ENCODE results near the gene SCIMP. TPM values are rescaled to one million over a fixed set of nuclear protein-coding genes. Genes with fewer than 3 reads are reported as not detected.

The SCIMP gene
- polyA plus RNA-seq, 1 of the 3 experiments (the other 2 are of a cell fraction), result not detected

DNA sequence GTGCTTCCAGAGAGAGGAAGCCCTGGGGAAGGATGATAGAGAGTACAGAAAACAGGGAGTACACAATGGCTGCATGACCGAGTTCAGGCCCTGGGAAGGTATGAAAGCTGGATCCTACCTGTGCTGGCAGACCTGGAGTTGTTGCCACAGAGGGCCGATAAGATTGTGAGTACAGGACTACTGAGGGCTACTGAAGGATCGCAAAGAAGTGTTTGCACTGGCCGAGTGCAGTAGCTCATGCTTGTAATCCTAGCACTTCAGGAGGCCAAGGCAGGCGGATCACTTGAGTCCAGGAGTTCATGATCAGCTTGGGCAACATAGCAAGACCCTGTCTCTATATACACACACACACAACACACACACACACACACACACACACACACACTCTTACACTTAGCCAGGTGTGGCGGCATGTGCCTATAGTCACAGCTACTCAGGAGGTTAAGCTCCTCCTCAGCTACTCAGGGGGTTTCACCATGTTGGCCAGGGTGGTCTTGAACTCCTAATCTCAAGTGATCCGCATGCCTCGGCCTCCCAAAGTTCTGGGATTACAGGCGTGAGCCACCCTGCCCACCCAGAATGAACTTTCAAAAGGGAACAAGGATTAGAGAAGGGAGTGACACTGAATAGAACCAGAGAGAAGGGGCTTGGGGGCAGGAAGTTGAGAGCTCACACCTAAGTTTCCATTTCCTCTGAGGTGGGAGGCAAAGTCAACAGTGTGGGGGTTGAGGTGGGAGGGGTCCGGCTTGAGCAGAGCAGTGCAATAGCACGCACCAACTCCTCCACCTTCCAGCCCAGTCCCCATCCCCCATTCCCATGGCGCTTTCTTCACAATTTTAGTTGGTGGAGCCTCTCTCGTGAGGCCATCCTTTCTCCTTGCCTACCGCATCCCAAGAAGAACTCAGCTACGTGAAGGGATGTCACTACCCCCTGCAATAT lies 7.5 kb downstream of the SCIMP start:
- Histone ChIP-seq H3K4me3 (ENCODE audit: low read depth in 2 of 2, low read length in 1 of 2) (no peak overlapping the region), H4K20me1 (ENCODE audit: insufficient read depth) (no peaks in the 10 kb centered on the region), H2AFZ (ENCODE audit: low read depth) (no peak overlapping the region), H3K79me2 (ENCODE audit: insufficient read depth) (no peaks in the 10 kb centered on the region), H3K36me3 (replicated peaks in 1 of 2; ENCODE audit: control insufficient read depth in 1 of 2, insufficient read depth in 2 of 2, low read length in 1 of 2) (no peaks in the 10 kb centered on the region), H3K9me2 (no peaks in the 10 kb centered on the region), H3K4me2 (no peak overlapping the region), H3K9ac (no peak overlapping the region), H3K9me3 (no peaks in the 10 kb centered on the region), H3F3A (replicated peaks; ENCODE audit: insufficient read depth) (no peaks in the 10 kb centered on the region), H3K27me3 (ENCODE audit: insufficient read depth) (no peaks in the 10 kb centered on the region), H3K4me1 (ENCODE audit: control insufficient read depth in 1 of 2, insufficient read depth in 2 of 2, low read depth in 1 of 2, low read length in 1 of 2) (no peaks in the 10 kb centered on the region), H3K27ac (ENCODE audit: low read depth in 2 of 2, low read length in 1 of 2) (no peak overlapping the region)
- 93% methylated on average over 15 of the region's 15 CpGs for WGBS (ENCODE audit: low lambda C conversion rate)
- POLR2A ChIA-PET, result no interaction called here
- CTCF ChIA-PET, result no interaction called here
- no peak for DNase-seq
- TF ChIP-seq, protein P1, sequence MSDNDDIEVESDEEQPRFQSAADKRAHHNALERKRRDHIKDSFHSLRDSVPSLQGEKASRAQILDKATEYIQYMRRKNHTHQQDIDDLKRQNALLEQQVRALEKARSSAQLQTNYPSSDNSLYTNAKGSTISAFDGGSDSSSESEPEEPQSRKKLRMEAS (IDR thresholded peaks at IDR 0.05; ENCODE audit: low read depth), result no peak
- TF ChIP-seq GABPA (IDR thresholded peaks at IDR 0.05; ENCODE audit: low read depth) (no peak), FOXJ3 (CRISPR knock-in tag; IDR thresholded peaks at IDR 0.05) (no peak), JUND (IDR thresholded peaks at IDR 0.05) (no peak), EZH2phosphoT487 (IDR thresholded peaks at IDR 0.05; ENCODE audit: borderline replicate concordance, low read depth) (no peak), EP300 (IDR thresholded peaks at IDR 0.05; ENCODE audit: borderline replicate concordance in 1 of 2, low read depth in 1 of 2, low read length in 1 of 2) (no peak), ELF1 (IDR thresholded peaks at IDR 0.05) (no peak), TCF12 (IDR thresholded peaks at IDR 0.05) (no peak), POLR2AphosphoS5 (IDR thresholded peaks at IDR 0.05; ENCODE audit: low read depth, low read length) (no peak), MXI1 (IDR thresholded peaks at IDR 0.05; ENCODE audit: low read depth, low read length) (no peak), YY1 (IDR thresholded peaks at IDR 0.05; ENCODE audit: low read depth) (no peak), MEF2A (IDR thresholded peaks at IDR 0.05; ENCODE audit: borderline replicate concordance, low read depth) (no peak), TEAD4 (IDR thresholded peaks at IDR 0.05; ENCODE audit: borderline replicate concordance, insufficient read depth) (no peak), NFIC (IDR thresholded peaks at IDR 0.05; ENCODE audit: borderline replicate concordance) (no peak), FOXM1 (IDR thresholded peaks at IDR 0.05; ENCODE audit: low read depth) (no peak), FOSL2 (IDR thresholded peaks at IDR 0.05; ENCODE audit: borderline replicate concordance, low read depth) (no peak)
- TF ChIP-seq, protein P2, sequence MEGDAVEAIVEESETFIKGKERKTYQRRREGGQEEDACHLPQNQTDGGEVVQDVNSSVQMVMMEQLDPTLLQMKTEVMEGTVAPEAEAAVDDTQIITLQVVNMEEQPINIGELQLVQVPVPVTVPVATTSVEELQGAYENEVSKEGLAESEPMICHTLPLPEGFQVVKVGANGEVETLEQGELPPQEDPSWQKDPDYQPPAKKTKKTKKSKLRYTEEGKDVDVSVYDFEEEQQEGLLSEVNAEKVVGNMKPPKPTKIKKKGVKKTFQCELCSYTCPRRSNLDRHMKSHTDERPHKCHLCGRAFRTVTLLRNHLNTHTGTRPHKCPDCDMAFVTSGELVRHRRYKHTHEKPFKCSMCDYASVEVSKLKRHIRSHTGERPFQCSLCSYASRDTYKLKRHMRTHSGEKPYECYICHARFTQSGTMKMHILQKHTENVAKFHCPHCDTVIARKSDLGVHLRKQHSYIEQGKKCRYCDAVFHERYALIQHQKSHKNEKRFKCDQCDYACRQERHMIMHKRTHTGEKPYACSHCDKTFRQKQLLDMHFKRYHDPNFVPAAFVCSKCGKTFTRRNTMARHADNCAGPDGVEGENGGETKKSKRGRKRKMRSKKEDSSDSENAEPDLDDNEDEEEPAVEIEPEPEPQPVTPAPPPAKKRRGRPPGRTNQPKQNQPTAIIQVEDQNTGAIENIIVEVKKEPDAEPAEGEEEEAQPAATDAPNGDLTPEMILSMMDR (IDR thresholded peaks at IDR 0.05), result no peak
- TF ChIP-seq, protein P3, sequence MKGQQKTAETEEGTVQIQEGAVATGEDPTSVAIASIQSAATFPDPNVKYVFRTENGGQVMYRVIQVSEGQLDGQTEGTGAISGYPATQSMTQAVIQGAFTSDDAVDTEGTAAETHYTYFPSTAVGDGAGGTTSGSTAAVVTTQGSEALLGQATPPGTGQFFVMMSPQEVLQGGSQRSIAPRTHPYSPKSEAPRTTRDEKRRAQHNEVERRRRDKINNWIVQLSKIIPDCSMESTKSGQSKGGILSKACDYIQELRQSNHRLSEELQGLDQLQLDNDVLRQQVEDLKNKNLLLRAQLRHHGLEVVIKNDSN (IDR thresholded peaks at IDR 0.05; ENCODE audit: borderline replicate concordance, low read depth), result no peak
- TF ChIP-seq, protein P4, sequence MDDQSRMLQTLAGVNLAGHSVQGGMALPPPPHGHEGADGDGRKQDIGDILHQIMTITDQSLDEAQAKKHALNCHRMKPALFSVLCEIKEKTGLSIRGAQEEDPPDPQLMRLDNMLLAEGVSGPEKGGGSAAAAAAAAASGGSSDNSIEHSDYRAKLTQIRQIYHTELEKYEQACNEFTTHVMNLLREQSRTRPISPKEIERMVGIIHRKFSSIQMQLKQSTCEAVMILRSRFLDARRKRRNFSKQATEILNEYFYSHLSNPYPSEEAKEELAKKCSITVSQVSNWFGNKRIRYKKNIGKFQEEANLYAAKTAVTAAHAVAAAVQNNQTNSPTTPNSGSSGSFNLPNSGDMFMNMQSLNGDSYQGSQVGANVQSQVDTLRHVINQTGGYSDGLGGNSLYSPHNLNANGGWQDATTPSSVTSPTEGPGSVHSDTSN (IDR thresholded peaks at IDR 0.05), result no peak
- TF ChIP-seq, protein P5, sequence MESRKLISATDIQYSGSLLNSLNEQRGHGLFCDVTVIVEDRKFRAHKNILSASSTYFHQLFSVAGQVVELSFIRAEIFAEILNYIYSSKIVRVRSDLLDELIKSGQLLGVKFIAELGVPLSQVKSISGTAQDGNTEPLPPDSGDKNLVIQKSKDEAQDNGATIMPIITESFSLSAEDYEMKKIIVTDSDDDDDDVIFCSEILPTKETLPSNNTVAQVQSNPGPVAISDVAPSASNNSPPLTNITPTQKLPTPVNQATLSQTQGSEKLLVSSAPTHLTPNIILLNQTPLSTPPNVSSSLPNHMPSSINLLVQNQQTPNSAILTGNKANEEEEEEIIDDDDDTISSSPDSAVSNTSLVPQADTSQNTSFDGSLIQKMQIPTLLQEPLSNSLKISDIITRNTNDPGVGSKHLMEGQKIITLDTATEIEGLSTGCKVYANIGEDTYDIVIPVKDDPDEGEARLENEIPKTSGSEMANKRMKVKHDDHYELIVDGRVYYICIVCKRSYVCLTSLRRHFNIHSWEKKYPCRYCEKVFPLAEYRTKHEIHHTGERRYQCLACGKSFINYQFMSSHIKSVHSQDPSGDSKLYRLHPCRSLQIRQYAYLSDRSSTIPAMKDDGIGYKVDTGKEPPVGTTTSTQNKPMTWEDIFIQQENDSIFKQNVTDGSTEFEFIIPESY (IDR thresholded peaks at IDR 0.05; ENCODE audit: borderline replicate concordance, low read depth), result no peak
